GM19035 (cell line): ENCODE data around the gene CYP1A1.
"Not testable (repeated sequence)": the region's sequence is repeated elsewhere in the genome, so short reads cannot be mapped to it uniquely, and the experiment has no call there.

ENCODE experiments used
- ATAC-seq: cut with Tn5 transposase; IDR thresholded peaks from one replicate; pipeline ENCODE4 v1.9.1; 2021; ENCODE audit not compliant: unreplicated experiment

The CYP1A1 gene

DNA sequence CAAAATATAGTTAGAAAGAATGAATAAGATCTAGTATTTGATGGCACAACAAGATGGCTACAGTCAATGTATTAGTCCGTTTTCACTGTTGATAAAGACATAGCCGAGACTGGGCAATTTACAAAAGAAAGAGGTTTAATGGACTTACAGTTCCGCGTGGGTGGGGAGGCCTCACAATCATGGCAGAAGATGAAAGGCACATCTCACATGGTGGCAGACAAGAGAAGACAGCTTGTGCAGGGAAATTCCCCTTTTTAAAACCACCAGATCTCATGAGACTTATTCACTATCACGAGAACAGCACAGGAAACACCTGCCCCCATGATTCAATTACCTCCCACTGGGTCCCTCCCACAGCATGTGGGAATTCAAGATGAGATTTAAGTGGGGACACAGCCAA, 12.9 kb upstream of the CYP1A1 start:
- not testable (repeated sequence) for ATAC-seq

DNA sequence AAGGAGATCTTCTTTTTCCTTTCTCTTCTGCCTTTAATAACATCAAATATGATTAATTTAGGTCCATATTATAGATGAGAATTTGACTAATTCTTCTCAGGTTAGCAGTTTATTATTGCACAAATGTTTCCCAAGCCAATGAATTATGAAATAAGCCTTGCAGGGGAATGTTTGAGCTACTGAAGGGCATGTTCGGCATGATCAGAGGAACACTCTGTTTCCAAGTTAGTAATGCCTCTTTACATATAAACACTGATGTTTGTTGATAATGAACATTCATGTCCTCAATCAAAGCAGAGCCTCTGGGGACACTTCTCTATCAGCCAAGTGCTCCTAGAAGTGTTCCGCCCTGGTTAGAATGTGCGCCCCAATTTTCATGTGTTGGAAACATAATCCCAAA, 10.0 kb upstream of the CYP1A1 start:
- ATAC-seq = no peak

DNA sequence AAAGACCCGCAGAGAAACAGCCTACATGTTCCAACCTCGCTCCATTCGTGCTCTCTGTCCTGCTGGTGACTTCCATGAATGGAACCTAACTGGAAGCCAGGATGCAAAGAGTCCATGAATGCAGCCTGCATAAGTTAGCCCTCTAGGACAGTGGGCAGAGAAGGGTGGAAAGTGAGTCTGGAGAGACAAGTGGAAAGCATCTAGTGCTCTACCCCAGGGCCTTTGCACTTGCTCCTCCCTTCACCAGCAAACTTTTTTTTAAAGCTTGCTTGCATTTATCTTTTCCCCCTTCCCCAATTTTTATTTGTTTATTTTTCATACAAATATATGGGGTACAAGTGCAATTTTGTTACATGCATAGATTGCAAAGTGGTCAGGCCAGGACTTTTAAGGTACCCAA, 7.9 kb upstream of the CYP1A1 start:
- ATAC-seq = no peak

DNA sequence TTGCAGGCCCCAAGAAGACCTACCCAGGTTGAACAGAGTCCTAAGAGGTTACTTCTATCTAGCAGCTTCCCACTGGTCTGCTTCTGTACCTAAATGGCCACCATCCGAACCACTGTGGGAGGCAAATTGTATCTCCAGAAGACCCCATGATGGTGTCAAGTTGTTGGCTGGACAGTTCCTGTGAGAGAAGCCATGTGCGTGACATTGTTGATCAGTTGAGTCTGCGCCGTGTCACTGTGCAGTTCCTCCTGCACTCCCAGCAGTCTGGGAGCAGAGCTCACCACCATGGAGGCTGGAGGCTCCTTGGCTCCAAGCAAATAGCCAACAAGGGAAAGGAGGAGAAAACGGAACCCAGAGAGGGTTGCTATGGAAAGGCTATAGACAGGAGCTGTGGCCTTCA, 7.5 kb upstream of the CYP1A1 start:
- ATAC-seq = no peak

DNA sequence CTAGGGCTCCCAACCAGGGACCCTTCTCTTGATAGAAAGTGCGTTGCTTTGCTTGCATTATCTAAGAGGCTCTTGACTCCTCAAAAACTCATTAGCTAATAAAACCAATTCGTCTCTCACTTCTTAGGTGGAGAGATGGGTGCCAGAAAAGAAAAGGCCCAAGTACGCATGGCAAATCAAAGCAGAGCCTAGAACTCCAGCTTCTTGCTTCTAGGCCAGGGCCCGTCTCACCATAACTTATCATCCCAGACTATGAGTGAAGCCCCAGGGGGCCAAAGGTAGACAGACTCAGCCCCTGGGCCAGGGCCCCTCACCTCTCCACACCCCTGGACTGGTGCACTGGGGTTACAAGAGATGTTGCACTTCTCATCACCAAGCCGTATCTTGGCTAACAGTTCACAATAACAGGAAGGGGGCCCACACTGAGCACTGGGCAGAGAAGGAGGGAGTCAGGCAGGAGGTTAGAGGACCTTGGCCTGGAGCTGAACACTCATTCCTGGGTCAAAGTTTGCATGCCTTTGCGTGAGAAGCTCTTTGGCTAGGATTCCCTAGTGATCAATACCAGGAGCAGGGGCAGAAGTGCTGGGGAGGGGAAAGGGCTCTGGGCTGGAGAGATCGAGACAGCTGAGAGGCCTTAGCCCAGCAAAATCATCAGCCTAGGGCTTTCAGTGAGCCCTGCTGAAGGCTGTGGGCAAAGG, 5.4 kb upstream of the CYP1A1 start:
- ATAC-seq = no peak

DNA sequence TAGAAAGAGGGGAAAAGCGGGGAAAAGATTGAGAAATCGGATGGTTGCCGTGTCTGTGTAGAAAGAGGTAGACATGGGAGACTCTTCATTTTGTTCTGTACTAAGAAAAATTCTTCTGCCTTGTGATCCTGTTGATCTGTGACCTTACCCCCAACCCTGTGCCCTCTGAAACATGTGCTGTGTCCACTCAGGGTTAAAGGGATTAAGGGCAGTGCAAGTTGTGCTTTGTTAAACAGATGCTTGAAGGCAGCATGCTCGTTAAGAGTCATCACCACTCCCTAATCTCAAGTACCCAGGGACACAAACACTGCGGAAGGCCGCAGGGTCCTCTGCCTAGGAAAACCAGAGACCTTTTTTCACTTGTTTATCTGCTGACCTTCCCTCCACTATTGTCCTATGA, 4.0 kb upstream of the CYP1A1 start:
- ATAC-seq = not testable (repeated sequence)

DNA sequence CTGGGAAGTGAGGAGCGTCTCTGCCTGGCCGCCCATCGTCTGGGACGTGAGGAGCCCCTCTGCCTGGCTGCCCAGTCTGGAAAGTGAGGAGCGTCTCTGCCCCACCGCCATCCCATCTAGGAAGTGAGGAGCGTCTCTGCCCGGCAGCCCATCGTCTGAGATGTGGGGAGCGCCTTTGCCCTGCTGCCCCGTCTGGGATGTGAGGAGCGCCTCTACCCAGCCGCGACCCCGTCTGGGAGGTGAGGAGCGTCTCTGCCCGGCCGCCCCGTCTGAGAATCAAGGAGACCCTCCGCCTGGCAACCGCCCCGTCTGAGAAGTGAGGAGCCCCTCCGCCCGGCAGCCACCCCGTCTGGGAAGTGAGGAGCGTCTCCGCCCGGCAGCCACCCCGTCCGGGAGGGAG, 3.4 kb upstream of the CYP1A1 start:
- not testable (repeated sequence) for ATAC-seq

GRCh38 chr15:74727727-74728126, 2.4 kb upstream of the CYP1A1 start:
- ATAC-seq = no peak

DNA sequence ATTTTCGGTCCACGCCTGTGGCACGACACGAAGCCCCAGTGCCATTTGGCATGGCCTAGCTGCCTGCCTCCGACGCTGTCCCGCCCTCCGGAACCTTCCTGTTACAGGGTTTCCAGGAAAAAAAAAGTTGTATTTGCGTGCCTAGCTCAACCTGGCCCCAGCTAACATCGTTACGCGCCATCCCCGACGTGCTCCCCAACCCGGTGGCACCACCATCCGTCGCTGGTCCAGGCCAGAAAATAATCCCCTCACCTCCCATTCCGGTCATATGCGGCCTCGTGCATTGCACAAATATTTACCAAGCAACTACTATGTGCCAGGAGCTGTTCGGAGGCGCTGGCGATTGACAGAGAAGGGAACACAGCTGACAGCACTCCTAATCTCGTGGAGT, 1.4 kb upstream of the CYP1A1 start:
- ATAC-seq = no peak

DNA sequence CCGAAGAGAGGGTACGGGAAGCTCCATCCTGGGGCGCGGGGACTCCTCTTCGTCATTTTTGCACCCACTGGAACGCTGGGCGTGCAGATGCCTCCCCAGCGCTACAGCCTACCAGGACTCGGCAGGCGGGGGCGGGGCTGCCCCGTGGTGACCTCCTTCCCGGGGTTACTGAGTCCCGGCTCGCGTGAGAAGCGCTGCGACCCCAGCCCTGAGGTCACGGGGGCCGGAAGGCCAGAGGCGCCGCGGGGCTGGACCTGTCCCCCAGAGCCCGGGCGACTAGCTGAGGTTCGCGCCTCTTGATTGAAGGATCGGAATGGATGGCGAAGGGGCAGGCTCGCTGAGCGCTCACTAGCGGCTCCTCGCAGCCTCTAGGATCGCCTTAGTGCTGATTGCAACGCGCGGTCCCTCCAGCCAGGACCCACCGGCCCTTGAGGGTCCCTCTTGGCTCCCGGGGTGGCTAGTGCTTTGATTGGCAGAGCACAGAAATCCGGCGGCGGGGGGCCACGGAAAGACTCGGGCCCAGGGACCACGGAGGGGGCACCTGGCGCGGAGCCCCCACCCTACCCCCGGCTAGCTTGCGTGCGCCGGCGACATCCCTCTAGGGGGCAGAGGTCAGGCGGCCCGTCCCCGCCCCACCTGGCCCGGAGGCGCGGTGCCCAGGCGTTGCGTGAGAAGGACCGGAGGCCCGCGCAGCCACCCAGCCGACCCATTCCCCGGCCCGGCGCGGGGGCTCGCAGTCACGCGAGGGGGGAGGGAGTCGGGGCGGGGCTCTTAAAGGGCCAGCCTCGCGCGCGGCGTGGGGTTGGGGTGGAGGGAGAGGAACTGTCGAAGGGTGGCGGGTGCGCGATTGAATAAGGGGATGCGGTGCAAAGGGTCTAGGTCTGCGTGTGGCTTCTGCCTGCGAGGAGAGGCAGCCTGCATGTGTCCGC, 781 bp upstream of the CYP1A1 start:
- ATAC-seq = no peak

DNA sequence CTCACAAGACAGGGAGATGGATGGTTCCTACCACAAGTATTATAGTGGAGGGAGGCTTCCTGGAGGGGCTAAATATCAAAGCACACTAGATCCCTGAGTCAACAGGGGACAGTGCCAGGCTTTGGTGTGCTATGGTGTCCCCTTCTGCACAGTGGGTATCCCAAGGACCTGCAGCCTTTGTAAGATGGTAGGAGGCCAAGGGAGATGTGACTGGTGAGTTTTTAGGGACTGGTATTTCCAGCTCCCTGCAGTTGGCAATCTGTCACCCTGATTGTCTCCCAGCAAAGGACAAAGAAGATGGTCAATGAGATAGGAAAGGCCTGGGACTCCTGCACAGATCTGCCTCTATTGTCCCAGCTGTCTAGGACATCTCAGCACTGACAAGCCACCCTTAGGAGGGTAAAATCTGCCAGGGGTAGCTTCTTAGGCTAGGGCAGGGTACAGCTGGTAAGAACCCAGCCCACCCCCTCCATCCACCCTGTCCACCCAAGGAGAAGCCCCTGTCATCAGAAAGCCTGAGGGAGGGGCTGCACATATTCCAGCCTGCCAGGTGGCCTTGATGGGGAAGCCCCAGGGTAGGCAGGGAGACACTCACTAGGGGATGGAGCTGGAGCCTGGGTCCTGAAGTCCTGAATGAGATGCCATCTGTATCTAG, 631 bp downstream of the CYP1A1 start:
- no peak for ATAC-seq

- no peak for ATAC-seq
These were observed 1.5 kb downstream of the CYP1A1 start for GRCh38 chr15:74723754-74724334.

- no peak for ATAC-seq
These were observed 2.1 kb downstream of the CYP1A1 start for GRCh38 chr15:74723187-74723586.

GRCh38 chr15:74722591-74722990, 2.7 kb downstream of the CYP1A1 start:
- ATAC-seq = no peak

- no peak for ATAC-seq
These were observed 8.7 kb downstream of the CYP1A1 start for GRCh38 chr15:74716651-74717050.

GRCh38 chr15:74712311-74712710, 13.0 kb downstream of the CYP1A1 start:
- no peak for ATAC-seq

- ATAC-seq = no peak
These were observed 14.8 kb downstream of the CYP1A1 start for GRCh38 chr15:74710319-74711094.

GRCh38 chr15:74709892-74710291, 15.4 kb downstream of the CYP1A1 start:
- no peak for ATAC-seq

GRCh38 chr15:74709011-74709410, 16.3 kb downstream of the CYP1A1 start:
- no peak for ATAC-seq

DNA sequence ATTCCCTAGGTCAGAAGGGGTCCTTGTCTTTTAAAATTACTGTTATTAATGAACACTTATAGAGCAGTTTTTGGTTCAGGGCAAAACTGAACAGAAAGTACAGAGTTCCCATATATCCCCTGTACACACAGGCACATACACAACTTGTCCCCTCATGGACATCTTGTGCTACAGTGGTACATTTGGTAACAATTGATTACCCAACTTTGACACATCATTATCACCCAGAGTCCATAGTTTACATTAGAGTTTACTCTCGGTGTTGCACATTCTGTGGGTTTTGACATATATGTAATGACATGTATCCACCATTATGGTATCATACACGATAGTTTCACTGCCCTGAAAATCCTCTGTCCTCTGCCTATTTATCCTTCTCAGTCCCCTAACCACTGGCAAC, 28.5 kb downstream of the CYP1A1 start:
- no peak for ATAC-seq

DNA sequence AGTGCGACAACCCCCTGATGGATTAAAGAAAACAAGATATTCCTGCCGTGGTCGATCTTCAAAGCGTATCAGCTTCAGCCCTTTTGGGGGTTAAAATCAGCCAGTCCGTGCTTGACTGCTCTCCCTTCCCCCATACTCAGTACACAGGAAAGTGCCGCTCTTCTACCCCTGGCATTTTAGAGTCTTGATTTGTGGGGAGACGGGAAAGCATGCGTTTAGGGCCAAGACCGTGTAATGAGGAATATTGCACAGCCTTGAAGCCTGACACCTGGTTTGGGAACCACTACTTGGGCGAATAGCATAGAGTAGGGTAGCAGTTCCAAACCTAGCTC, 29.0 kb downstream of the CYP1A1 start:
- ATAC-seq = no peak
